SU-DHL-6 (cell line): ENCODE measurements around the gene TBCCD1.

Source experiments
- EZH2phosphoT487 ChIP-seq: fragments of 200-600 bp; sonication (generic), shearing (Covaris generic); conservative IDR thresholded peaks from 2 replicates; pipeline ENCODE4 v1.6.1; 2018; ENCODE audit warnings: mild to moderate bottlenecking, antibody characterized with exemption, low read length, moderate library complexity, mixed read lengths
- TF ChIP-seq, protein P1 (sequence below): fragments of 200-600 bp; sonication (generic); IDR thresholded peaks from one replicate; pipeline ENCODE4 v1.5.1; 2017; ENCODE audit warnings: antibody characterized with exemption, mild to moderate bottlenecking, low read length, moderate library complexity; ENCODE audit not compliant: insufficient read depth, poor library complexity, severe bottlenecking

DNA sequence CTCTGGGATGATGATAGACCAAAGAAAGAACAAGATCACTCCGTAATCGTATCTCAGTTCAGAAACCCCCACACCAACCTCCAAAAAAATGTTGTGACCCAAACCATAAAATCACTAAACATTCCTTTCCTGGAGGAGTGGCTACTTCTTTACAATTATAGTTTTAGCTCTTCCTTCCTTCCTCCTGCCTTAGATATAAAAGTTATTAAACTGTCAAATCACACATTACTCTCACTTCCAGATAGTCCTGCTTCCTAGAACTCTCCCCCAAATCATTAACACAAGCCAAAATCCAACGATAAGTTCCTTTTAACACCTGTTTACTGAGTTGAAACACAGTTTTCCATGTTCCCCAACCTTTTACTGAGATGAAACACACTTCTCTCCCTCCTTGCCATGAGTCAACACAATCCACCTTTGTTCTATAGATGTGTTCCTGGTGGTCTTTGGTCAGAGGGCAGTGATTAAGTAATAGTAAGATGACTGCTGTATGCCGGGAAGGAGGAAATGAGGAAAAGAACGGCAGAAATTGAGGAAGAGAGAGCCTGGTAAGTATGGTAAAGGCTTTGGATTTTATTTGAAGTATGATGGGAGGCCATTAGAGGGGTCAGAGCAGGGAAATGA is 14.6 kb downstream of the TBCCD1 start:
- TF ChIP-seq, protein P1, sequence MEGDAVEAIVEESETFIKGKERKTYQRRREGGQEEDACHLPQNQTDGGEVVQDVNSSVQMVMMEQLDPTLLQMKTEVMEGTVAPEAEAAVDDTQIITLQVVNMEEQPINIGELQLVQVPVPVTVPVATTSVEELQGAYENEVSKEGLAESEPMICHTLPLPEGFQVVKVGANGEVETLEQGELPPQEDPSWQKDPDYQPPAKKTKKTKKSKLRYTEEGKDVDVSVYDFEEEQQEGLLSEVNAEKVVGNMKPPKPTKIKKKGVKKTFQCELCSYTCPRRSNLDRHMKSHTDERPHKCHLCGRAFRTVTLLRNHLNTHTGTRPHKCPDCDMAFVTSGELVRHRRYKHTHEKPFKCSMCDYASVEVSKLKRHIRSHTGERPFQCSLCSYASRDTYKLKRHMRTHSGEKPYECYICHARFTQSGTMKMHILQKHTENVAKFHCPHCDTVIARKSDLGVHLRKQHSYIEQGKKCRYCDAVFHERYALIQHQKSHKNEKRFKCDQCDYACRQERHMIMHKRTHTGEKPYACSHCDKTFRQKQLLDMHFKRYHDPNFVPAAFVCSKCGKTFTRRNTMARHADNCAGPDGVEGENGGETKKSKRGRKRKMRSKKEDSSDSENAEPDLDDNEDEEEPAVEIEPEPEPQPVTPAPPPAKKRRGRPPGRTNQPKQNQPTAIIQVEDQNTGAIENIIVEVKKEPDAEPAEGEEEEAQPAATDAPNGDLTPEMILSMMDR, result no peak
- no peak for TF ChIP-seq EZH2phosphoT487
